ENCODE measurements around the gene EGFLAM. TPM values are rescaled to one million over a fixed set of nuclear protein-coding genes. Genes with fewer than 3 reads are reported as not detected.

Gene EGFLAM
- total and polyA plus RNA-seq, 10 of the 15 experiments (the other 5 are each of a cell fraction or from before 2014, with no cell fraction given), result 0.37 TPM; not detected in 9

DNA sequence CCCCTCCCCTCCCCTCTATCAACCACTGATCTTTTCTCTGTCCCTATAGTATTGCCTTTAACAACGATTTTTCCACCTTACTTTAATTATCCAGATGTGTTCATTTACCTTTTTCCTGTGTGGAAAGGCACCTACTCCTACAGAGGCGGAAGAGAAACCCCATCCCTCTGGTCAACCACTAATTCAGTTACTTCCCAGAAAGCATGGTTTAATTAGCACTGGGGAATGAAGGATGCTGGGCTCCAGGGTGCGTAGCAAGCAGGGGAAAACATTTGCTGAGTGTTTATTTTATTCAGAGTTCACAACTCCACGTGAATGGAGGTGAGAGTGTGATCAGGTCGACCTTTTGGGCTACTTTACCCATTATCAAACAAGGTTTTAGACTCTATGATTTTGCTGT lies 16.7 kb upstream of the EGFLAM start:
- Histone ChIP-seq H3K4me3 (no peak overlapping the region), H3K4me2 (ENCODE audit: control insufficient read depth, insufficient read depth) (no peak overlapping the region), H2AFZ (ENCODE audit: control insufficient read depth, low read depth, low read length) (no peak overlapping the region), H3K36me3 (ENCODE audit: control insufficient read depth in 2 of 2, insufficient read depth in 2 of 2, low read length in 1 of 2) (no peaks in the 10 kb centered on the region), H3K9me3 (replicated peaks; ENCODE audit: control insufficient read depth, insufficient read depth, low read length) (no peaks in the 10 kb centered on the region), H3K9ac (ENCODE audit: control insufficient read depth, insufficient read depth, low read length) (no peak overlapping the region), H3K79me2 (ENCODE audit: control insufficient read depth, insufficient read depth, low read length) (no peaks in the 10 kb centered on the region), H3K4me1 (ENCODE audit: control insufficient read depth, insufficient read depth, low read length) (no peaks in the 10 kb centered on the region), H4K20me1 (ENCODE audit: control insufficient read depth, insufficient read depth) (no peaks in the 10 kb centered on the region; the same call in 1 of the 2 replicates), H3K27ac (ENCODE audit: control insufficient read depth, insufficient read depth) (no peak overlapping the region), H3K27me3 (replicated peaks in 1 of 2; ENCODE audit: control insufficient read depth in 2 of 2, insufficient read depth in 2 of 2, low read length in 1 of 2) (peaks cover 0 to 2% of the 10 kb centered on the region in 2 experiments; a peak in 2 of 4 replicates)
- POLR2A ChIA-PET, result no interaction called here
- RAD21 ChIA-PET (ENCODE audit: unreplicated experiment), result no interaction called here
- TF ChIP-seq NFIC (IDR thresholded peaks at IDR 0.05; ENCODE audit: low read depth, low read length), result no peak
- TF ChIP-seq ASH2L (IDR thresholded peaks at IDR 0.05; ENCODE audit: borderline replicate concordance, low read depth), result no peak
- TF ChIP-seq KDM1A (IDR thresholded peaks at IDR 0.05; ENCODE audit: borderline replicate concordance), result no peak
- TF ChIP-seq MEF2A (IDR thresholded peaks at IDR 0.05; ENCODE audit: insufficient read depth, low read depth, low read length), result no peak
- TF ChIP-seq RAD21 (IDR thresholded peaks at IDR 0.05; ENCODE audit: insufficient read depth, low read depth, low read length), result no peak
- TF ChIP-seq, protein P1, sequence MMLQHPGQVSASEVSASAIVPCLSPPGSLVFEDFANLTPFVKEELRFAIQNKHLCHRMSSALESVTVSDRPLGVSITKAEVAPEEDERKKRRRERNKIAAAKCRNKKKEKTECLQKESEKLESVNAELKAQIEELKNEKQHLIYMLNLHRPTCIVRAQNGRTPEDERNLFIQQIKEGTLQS (IDR thresholded peaks at IDR 0.05; ENCODE audit: borderline replicate concordance, extremely low read depth, low read depth, low read length), result no peak
- no peak for TF ChIP-seq ZBED1 (IDR thresholded peaks at IDR 0.05; ENCODE audit: borderline replicate concordance)
- TF ChIP-seq SMC3 (IDR thresholded peaks at IDR 0.05; ENCODE audit: borderline replicate concordance, low read length), result no peak
- TF ChIP-seq ATF7 (IDR thresholded peaks at IDR 0.05; ENCODE audit: low read depth), result no peak
- TF ChIP-seq, protein P2, sequence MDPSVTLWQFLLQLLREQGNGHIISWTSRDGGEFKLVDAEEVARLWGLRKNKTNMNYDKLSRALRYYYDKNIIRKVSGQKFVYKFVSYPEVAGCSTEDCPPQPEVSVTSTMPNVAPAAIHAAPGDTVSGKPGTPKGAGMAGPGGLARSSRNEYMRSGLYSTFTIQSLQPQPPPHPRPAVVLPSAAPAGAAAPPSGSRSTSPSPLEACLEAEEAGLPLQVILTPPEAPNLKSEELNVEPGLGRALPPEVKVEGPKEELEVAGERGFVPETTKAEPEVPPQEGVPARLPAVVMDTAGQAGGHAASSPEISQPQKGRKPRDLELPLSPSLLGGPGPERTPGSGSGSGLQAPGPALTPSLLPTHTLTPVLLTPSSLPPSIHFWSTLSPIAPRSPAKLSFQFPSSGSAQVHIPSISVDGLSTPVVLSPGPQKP (IDR thresholded peaks at IDR 0.05; ENCODE audit: low read depth, low read length), result no peak
- ATAC-seq (no peak), FAIRE-seq (no peak), DNase-seq (ENCODE audit: low read depth, low spot score) (no peak)
- BruUV-seq (replicated peaks), result no TSS peak
- SMC1A ChIA-PET (ENCODE audit: uncharacterized antibody, unreplicated experiment), result no interaction called here
- WGBS (ENCODE audit: insufficient coverage, insufficient replicate concordance, low lambda C conversion rate, missing lambda C conversion rate), result 19% methylated on average over 5 of the region's 5 CpGs
- intact Hi-C loops (cut with micrococcal nuclease; ENCODE audit: unreplicated experiment), result no loop called here
- CTCF ChIA-PET, result no interaction called here
- in situ Hi-C loops (cut with MboI), result no loop called here

Data from GM12878 (cell line).